Measurements from ENCODE around the gene THYN1. TPM values are rescaled to one million over a fixed set of nuclear protein-coding genes. Genes with fewer than 3 reads are reported as not detected.
A peak's percentile ranks its signal among the peaks of the same experiment; 100 is the strongest.

THYN1 gene
- polyA plus RNA-seq, 1 donor (not counting 4 experiments of a cell fraction or from before 2014, with no cell fraction given), result 45.8 TPM

DNA sequence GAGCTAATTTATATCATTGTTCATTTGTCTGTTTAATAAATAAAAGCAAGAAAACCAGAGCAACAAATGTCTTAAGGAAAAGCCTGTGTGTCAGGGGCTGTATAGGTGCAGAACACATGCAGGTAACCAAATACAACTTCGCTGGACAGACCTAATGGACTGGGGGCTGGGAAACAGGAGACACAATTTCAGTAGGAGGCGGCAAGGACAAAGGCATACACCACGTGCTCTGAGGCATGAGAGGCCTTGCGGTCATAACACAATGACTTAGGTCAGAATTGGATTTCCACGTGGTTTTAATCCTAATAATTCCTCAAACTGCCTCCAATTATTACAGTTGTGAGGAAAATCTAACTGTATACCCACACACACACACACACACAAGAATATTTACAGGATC is 14.3 kb upstream of the THYN1 start:
- Histone ChIP-seq H3K4me3 (ENCODE audit: control insufficient read depth in 2 of 3, extremely low read depth in 1 of 3, insufficient read depth in 2 of 3, low read depth in 1 of 3, low read length in 3 of 3) (no peak overlapping the region), H3K79me2 (ENCODE audit: control insufficient read depth, insufficient read depth, low read length) (peaks cover 4% of the 10 kb centered on the region), H3K4me1 (ENCODE audit: control insufficient read depth, extremely low read depth, insufficient read depth, low read length) (peaks cover 32% of the 10 kb centered on the region), H4K20me1 (ENCODE audit: control insufficient read depth, extremely low read depth, insufficient read depth, low read length) (no peaks in the 10 kb centered on the region), H3K9me3 (ENCODE audit: control insufficient read depth, low read depth, low read length) (no peaks in the 10 kb centered on the region), H3K36me3 (ENCODE audit: control insufficient read depth in 2 of 2, extremely low read depth in 1 of 2, insufficient read depth in 2 of 2, low read length in 2 of 2) (peaks cover 4 to 6% of the 10 kb centered on the region in 2 experiments), H3K27me3 (ENCODE audit: control insufficient read depth, extremely low read depth, insufficient read depth, low read length) (no peaks in the 10 kb centered on the region), H3K9me1 (ENCODE audit: control insufficient read depth, extremely low read depth, insufficient read depth, low read length) (no peaks in the 10 kb centered on the region), H2AFZ (ENCODE audit: control insufficient read depth, low read length) (peak overlapping the region; percentile 12), H3K27ac (ENCODE audit: control insufficient read depth, insufficient read depth, low read length) (peak overlapping the region; percentile 69), H3K4me2 (ENCODE audit: control insufficient read depth, extremely low read depth, insufficient read depth, low read depth, low read length) (peak overlapping the region; percentile 28), H3K9ac (ENCODE audit: control insufficient read depth, extremely low read depth, insufficient read depth, low read length) (no peak overlapping the region)
- dilution Hi-C loops (cut with MboI; ENCODE audit: extremely low pct_ligation_motif_present, low sequenced_read_pairs), result no loop called here
- TF ChIP-seq EZH2 (IDR thresholded peaks at IDR 0.05; ENCODE audit: low read length), result no peak
- TF ChIP-seq, protein P1, sequence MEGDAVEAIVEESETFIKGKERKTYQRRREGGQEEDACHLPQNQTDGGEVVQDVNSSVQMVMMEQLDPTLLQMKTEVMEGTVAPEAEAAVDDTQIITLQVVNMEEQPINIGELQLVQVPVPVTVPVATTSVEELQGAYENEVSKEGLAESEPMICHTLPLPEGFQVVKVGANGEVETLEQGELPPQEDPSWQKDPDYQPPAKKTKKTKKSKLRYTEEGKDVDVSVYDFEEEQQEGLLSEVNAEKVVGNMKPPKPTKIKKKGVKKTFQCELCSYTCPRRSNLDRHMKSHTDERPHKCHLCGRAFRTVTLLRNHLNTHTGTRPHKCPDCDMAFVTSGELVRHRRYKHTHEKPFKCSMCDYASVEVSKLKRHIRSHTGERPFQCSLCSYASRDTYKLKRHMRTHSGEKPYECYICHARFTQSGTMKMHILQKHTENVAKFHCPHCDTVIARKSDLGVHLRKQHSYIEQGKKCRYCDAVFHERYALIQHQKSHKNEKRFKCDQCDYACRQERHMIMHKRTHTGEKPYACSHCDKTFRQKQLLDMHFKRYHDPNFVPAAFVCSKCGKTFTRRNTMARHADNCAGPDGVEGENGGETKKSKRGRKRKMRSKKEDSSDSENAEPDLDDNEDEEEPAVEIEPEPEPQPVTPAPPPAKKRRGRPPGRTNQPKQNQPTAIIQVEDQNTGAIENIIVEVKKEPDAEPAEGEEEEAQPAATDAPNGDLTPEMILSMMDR (optimal IDR thresholded peaks at IDR 0.05 in 1 of 3, IDR thresholded peaks at IDR 0.05 in 1 of 3, conservative IDR thresholded peaks at IDR 0.05 in 1 of 3; ENCODE audit: extremely low read depth in 1 of 3, insufficient read depth in 2 of 3, low read length in 3 of 3), result no peak
- DNase-seq (ENCODE audit: low read depth, low spot score) (no peak), FAIRE-seq (no peak)

DNA sequence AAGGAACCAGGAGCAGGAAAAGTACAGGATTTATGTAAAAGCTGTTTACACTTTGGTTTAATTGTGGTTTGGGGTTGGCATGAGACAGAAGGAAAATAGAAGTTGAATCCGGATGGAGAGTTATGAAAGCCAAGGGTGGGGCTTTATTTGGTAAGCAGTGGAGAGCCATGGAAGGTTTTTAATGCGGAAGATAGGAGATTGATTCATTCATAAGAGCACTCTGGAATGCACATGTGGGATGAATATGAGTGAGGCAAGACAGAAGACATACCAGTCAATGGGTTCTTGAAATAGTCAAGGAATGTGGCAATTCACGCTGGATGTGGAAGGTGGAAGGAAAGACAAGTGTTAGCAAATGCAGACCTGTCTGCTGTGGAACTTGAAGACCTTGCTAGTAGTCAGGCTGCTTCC is 13.7 kb upstream of the THYN1 start:
- Histone ChIP-seq H3K79me2 (ENCODE audit: control insufficient read depth, insufficient read depth, low read length) (peaks cover 4% of the 10 kb centered on the region), H3K9ac (ENCODE audit: control insufficient read depth, extremely low read depth, insufficient read depth, low read length) (no peak overlapping the region), H3K9me1 (ENCODE audit: control insufficient read depth, extremely low read depth, insufficient read depth, low read length) (no peaks in the 10 kb centered on the region), H3K4me2 (ENCODE audit: control insufficient read depth, extremely low read depth, insufficient read depth, low read depth, low read length) (peak overlapping the region; percentile 28), H3K27me3 (ENCODE audit: control insufficient read depth, extremely low read depth, insufficient read depth, low read length) (no peaks in the 10 kb centered on the region), H3K4me1 (ENCODE audit: control insufficient read depth, extremely low read depth, insufficient read depth, low read length) (peaks cover 32% of the 10 kb centered on the region), H4K20me1 (ENCODE audit: control insufficient read depth, extremely low read depth, insufficient read depth, low read length) (no peaks in the 10 kb centered on the region), H3K4me3 (ENCODE audit: control insufficient read depth in 2 of 3, extremely low read depth in 1 of 3, insufficient read depth in 2 of 3, low read depth in 1 of 3, low read length in 3 of 3) (no peak overlapping the region), H3K36me3 (ENCODE audit: control insufficient read depth in 2 of 2, extremely low read depth in 1 of 2, insufficient read depth in 2 of 2, low read length in 2 of 2) (peaks cover 10% of the 10 kb centered on the region in 2 experiments), H2AFZ (ENCODE audit: control insufficient read depth, low read length) (no peak overlapping the region), H3K9me3 (ENCODE audit: control insufficient read depth, low read depth, low read length) (no peaks in the 10 kb centered on the region), H3K27ac (ENCODE audit: control insufficient read depth, insufficient read depth, low read length) (peak overlapping the region; percentile 69)
- no peak for TF ChIP-seq EZH2 (IDR thresholded peaks at IDR 0.05; ENCODE audit: low read length)
- TF ChIP-seq, protein P1 (optimal IDR thresholded peaks at IDR 0.05 in 1 of 3, IDR thresholded peaks at IDR 0.05 in 1 of 3, conservative IDR thresholded peaks at IDR 0.05 in 1 of 3; ENCODE audit: extremely low read depth in 1 of 3, insufficient read depth in 2 of 3, low read length in 3 of 3), result no peak
- dilution Hi-C loops (cut with MboI; ENCODE audit: extremely low pct_ligation_motif_present, low sequenced_read_pairs), result no loop called here
- FAIRE-seq (peak; percentile 97), DNase-seq (ENCODE audit: low read depth, low spot score) (peak; percentile 90)

All from keratinocyte (primary cell).